HEK293T (cell line): ENCODE data around the gene DYNLT5.

ENCODE experiments used
- CTCF ChIA-PET: fragments of 350-600 bp; formaldehyde crosslinking; extraction: SDS; loops from one replicate; lab custom pipeline; 2021; ENCODE audit warnings: antibody characterized with exemption, inconsistent platforms; lab: Yijun Ruan, JAX
- POLR2A ChIA-PET: fragments of 350-600 bp; formaldehyde crosslinking; extraction: SDS; loops from one replicate; lab custom pipeline; 2020; ENCODE audit warnings: antibody characterized with exemption, inconsistent platforms; lab: Yijun Ruan, JAX
- DNase-seq: peaks from one replicate; pipeline ENCODE4 v3.0.0; 2012; ENCODE audit warnings: mixed read lengths; ENCODE audit errors: extremely low spot score
- ARNT ChIP-seq: fragments of 450-650 bp; IDR thresholded peaks from 2 replicates; pipeline ENCODE4 v1.6.1; 2017; ENCODE audit warnings: mild to moderate bottlenecking
- BHLHE40 ChIP-seq: fragments of 450-650 bp; IDR thresholded peaks from 2 replicates; pipeline ENCODE4 v1.6.1; 2016; ENCODE audit warnings: mild to moderate bottlenecking, moderate library complexity, borderline replicate concordance
- CTBP1 ChIP-seq: fragments of 450-650 bp; IDR thresholded peaks from 2 replicates; pipeline ENCODE4 v1.6.1; 2016; ENCODE audit warnings: borderline replicate concordance
- ELF4 ChIP-seq: fragments of 450-650 bp; IDR thresholded peaks from 2 replicates; pipeline ENCODE4 v1.6.1; 2017; ENCODE audit warnings: antibody characterized with exemption
- FOXA1 ChIP-seq: fragments of 450-650 bp; IDR thresholded peaks from 2 replicates; pipeline ENCODE4 v1.6.1; 2016; ENCODE audit warnings: mild to moderate bottlenecking
- FOXK2 ChIP-seq: fragments of 450-650 bp; IDR thresholded peaks from 2 replicates; pipeline ENCODE4 v1.6.1; 2016; ENCODE audit warnings: mild to moderate bottlenecking
- FOXM1 ChIP-seq: fragments of 450-650 bp; IDR thresholded peaks from 2 replicates; pipeline ENCODE4 v1.6.1; 2017; ENCODE audit warnings: mild to moderate bottlenecking, borderline replicate concordance
- HDGF ChIP-seq: fragments of 450-650 bp; IDR thresholded peaks from 2 replicates; pipeline ENCODE4 v1.6.1; 2017; ENCODE audit warnings: antibody characterized with exemption, borderline replicate concordance
- L3MBTL2 ChIP-seq: fragments of 450-650 bp; conservative IDR thresholded peaks from 2 replicates; pipeline ENCODE4 v1.6.1; 2016; ENCODE audit warnings: mild to moderate bottlenecking
- LEF1 ChIP-seq: fragments of 450-650 bp; IDR thresholded peaks from 2 replicates; pipeline ENCODE4 v1.6.1; 2017; ENCODE audit warnings: mild to moderate bottlenecking, borderline replicate concordance
- NFRKB ChIP-seq: fragments of 450-650 bp; IDR thresholded peaks from 2 replicates; pipeline ENCODE4 v1.6.1; 2016; ENCODE audit warnings: mild to moderate bottlenecking, moderate library complexity
- PKNOX1 ChIP-seq: fragments of 450-650 bp; IDR thresholded peaks from 2 replicates; pipeline ENCODE4 v1.6.1; 2016
- SP1 ChIP-seq: fragments of 450-650 bp; IDR thresholded peaks from 2 replicates; pipeline ENCODE4 v1.6.1; 2017
- SUZ12 ChIP-seq: fragments of 450-650 bp; IDR thresholded peaks from 2 replicates; pipeline ENCODE4 v1.6.1; 2016; ENCODE audit warnings: mild to moderate bottlenecking
- TARDBP ChIP-seq: fragments of 450-650 bp; IDR thresholded peaks from 2 replicates; pipeline ENCODE4 v1.6.1; 2016
- ZNF384 ChIP-seq: fragments of 450-650 bp; IDR thresholded peaks from 2 replicates; pipeline ENCODE4 v1.6.1; 2016

DYNLT5 gene

GRCh38 chr1:66752000-66752592 is at the start of gene DYNLT5:
DYNLT5 (plus strand) TSS chr1:66752459; CDS start chr1:66754659, 2,200 bp downstream.
- POLR2A ChIA-PET = no interaction called here
- DNase-seq = no peak
- CTCF ChIA-PET = no interaction called here
- TF ChIP-seq SP1 (no peak), ARNT (no peak), CTBP1 (no peak), FOXM1 (no peak), TARDBP (no peak), FOXA1 (no peak), HDGF (no peak), SUZ12 (no peak), NFRKB (no peak), PKNOX1 (no peak), ELF4 (no peak), LEF1 (no peak)

GRCh38 chr1:66704177-66704875 is 47.9 kb upstream of the DYNLT5 start:
- ChIA-PET CTCF (no interaction called here), POLR2A (no interaction called here)
- no peak for DNase-seq
- TF ChIP-seq LEF1 = no peak
- no peak for TF ChIP-seq ARNT
- no peak for TF ChIP-seq FOXK2
- TF ChIP-seq SUZ12 = no peak
- no peak for TF ChIP-seq SP1
- no peak for TF ChIP-seq NFRKB
- TF ChIP-seq TARDBP = no peak
- TF ChIP-seq CTBP1 = no peak
- no peak for TF ChIP-seq HDGF
- TF ChIP-seq L3MBTL2 = no peak
- TF ChIP-seq PKNOX1 = no peak
- no peak for TF ChIP-seq FOXA1
- TF ChIP-seq ELF4 = no peak
- TF ChIP-seq BHLHE40 = no peak

GRCh38 chr1:66705110-66705509 is 47.1 kb upstream of the DYNLT5 start:
- CTCF ChIA-PET = no interaction called here
- TF ChIP-seq FOXM1 (no peak), FOXA1 (no peak), PKNOX1 (0 out of 2 replicates have a peak, but pooled peaks have one; percentile 13), NFRKB (no peak), LEF1 (no peak)
- DNase-seq = no peak
- POLR2A ChIA-PET = no interaction called here

- ChIA-PET POLR2A (no interaction called here), CTCF (interaction anchor here (1.0 to 1.1 kb wide), 2 partner anchors 14 to 15 kb away, joined by 5 read pairs; no protein-coding TSS in a partner anchor)
- TF ChIP-seq HDGF (no peak), CTBP1 (no peak), L3MBTL2 (no peak), FOXK2 (no peak), SP1 (no peak), ELF4 (no peak), LEF1 (no peak), NFRKB (no peak), TARDBP (no peak), PKNOX1 (no peak), SUZ12 (no peak), FOXM1 (no peak), ARNT (no peak), ZNF384 (no peak), BHLHE40 (no peak), FOXA1 (no peak)
- peak; percentile 35 for DNase-seq
Observed at GRCh38 chr1:66711420-66711819, 40.8 kb upstream of the DYNLT5 start.

GRCh38 chr1:66712839-66713238 is 39.4 kb upstream of the DYNLT5 start:
- TF ChIP-seq ARNT (no peak), ZNF384 (no peak), BHLHE40 (no peak), NFRKB (no peak), LEF1 (no peak), FOXM1 (no peak), SUZ12 (no peak), FOXA1 (no peak), L3MBTL2 (no peak), TARDBP (no peak), HDGF (no peak), ELF4 (no peak), PKNOX1 (no peak), CTBP1 (no peak), FOXK2 (no peak), SP1 (no peak)
- no peak for DNase-seq
- ChIA-PET POLR2A (no interaction called here), CTCF (no interaction called here)
